ENCODE results near the gene CHTOP.

- TF ChIP-seq CTCF (conservative IDR thresholded peaks at IDR 0.05) (no peak), EZH2 (IDR thresholded peaks at IDR 0.05; ENCODE audit: low read depth) (no peak)
Measured at GRCh38 chr1:153619171-153619570, 14.7 kb upstream of the CHTOP start.

Data from PC-9 (cell line).